HepG2 (cell line): ENCODE data around the gene PML. TPM values are rescaled to one million over a fixed set of nuclear protein-coding genes. Genes with fewer than 3 reads are reported as not detected.

Experiments used
- ATAC-seq: fragments of 200-7000 bp; cut with Tn5 transposase; 3 replicates; pipeline ENCODE4 v1.9.1; 2020; ENCODE audit warnings: mild to moderate bottlenecking, moderate library complexity
- BruUV-seq: library from RNA; stranded (reverse); fragments of 400-500 nt; replicated peaks from 2 replicates; lab custom pipeline; 2021; lab: Mats Ljungman, UMichigan
- CTCF ChIA-PET: fragments of 300-600 bp; formaldehyde crosslinking; extraction: SDS; loops from one replicate; lab custom pipeline; 2021; ENCODE audit warnings: low total read pairs, inconsistent platforms, low intra/inter-chr PET ratio; lab: Yijun Ruan, JAX
- POLR2A ChIA-PET: fragments of 350-600 bp; sonication (Branson Sonifier 250); formaldehyde crosslinking; loops from one replicate; lab custom pipeline; 2020; ENCODE audit warnings: antibody characterized with exemption, inconsistent platforms; lab: Yijun Ruan, JAX
- DNase-seq: peaks from one replicate; pipeline ENCODE4 v3.0.0-alpha.2; 2015; ENCODE audit warnings: low spot score
- FAIRE-seq: peaks from 3 replicates; lab custom pipeline; 2011; peaks lifted over from hg19 to GRCh38; lab: Jason Lieb, UNC
- H2AFZ ChIP-seq: one replicate; pipeline ENCODE4 v1.6.1; 2011; ENCODE audit warnings: low read length, inconsistent platforms
- H3K27ac ChIP-seq: fragments of 300-600 bp; 3 replicates; pipeline ENCODE4 v1.8.0; 2011; ENCODE audit warnings: mixed run types, mild to moderate bottlenecking, mixed read lengths, low read length, inconsistent platforms; ENCODE audit not compliant: insufficient read depth; ENCODE audit errors: extremely low read length
- H3K27me3 ChIP-seq, 2 experiments: fragments of 200-600 bp in 1 of 2; 2 replicates in 1 of 2; 3 replicates in 1 of 2; pipeline versions ENCODE4 v1.6.0 to v1.8.0; 2011; ENCODE audit warnings: low read length in 2 of 2, mild to moderate bottlenecking in 2 of 2, moderate library complexity in 2 of 2, inconsistent platforms in 1 of 2; ENCODE audit not compliant: insufficient read depth in 2 of 2, control insufficient read depth in 1 of 2
- H3K36me3 ChIP-seq, 2 experiments: fragments of 200-600 bp in 1 of 2; replicated peaks in 1 of 2; 2 replicates in 1 of 2; 3 replicates in 1 of 2; pipeline versions ENCODE4 v1.5.1 to v1.8.0; 2011; ENCODE audit warnings: low read length in 2 of 2, inconsistent platforms in 1 of 2; ENCODE audit not compliant: insufficient read depth in 2 of 2, control insufficient read depth in 1 of 2
- H3K4me1 ChIP-seq: 2 replicates; pipeline ENCODE4 v1.5.1; 2012; ENCODE audit warnings: low read length, inconsistent platforms; ENCODE audit not compliant: insufficient read depth
- H3K4me2 ChIP-seq: 2 replicates; pipeline ENCODE4 v1.6.0; 2011; ENCODE audit warnings: low read depth, low read length, inconsistent platforms
- H3K4me3 ChIP-seq, 3 experiments: fragments of 200-600 bp in 1 of 3; sonication (generic), shearing (Covaris generic) in 1 of 3; replicated peaks in 1 of 3; 2 replicates each; pipeline ENCODE4 v1.5.1; 2011 to 2016; ENCODE audit warnings: low read length in 3 of 3, inconsistent platforms in 2 of 3, low read depth in 2 of 3, mild to moderate bottlenecking in 2 of 3, control low read depth in 1 of 3, mixed read lengths in 1 of 3; ENCODE audit not compliant: insufficient read depth in 1 of 3
- H3K79me2 ChIP-seq: one replicate; pipeline ENCODE4 v1.6.1; 2011; ENCODE audit warnings: low read length, inconsistent platforms; ENCODE audit not compliant: insufficient read depth
- H3K9ac ChIP-seq: 2 replicates; pipeline ENCODE4 v1.6.0; 2011; ENCODE audit warnings: mild to moderate bottlenecking, low read depth, low read length, inconsistent platforms; ENCODE audit not compliant: insufficient read depth
- H3K9me3 ChIP-seq: 2 replicates; pipeline ENCODE4 v1.5.1; 2012; ENCODE audit warnings: mild to moderate bottlenecking, low read length
- H4K20me1 ChIP-seq: 2 replicates; pipeline ENCODE4 v1.6.0; 2011; ENCODE audit warnings: inconsistent platforms, mild to moderate bottlenecking, low read length, moderate library complexity; ENCODE audit not compliant: insufficient read depth
- BCL6 ChIP-seq: IDR thresholded peaks from 2 replicates; pipeline ENCODE4 v1.6.1; 2016; ENCODE audit warnings: missing genetic modification reagents, missing compliant biosample characterization
- CTCF ChIP-seq: sonication (generic); formaldehyde crosslinking; IDR thresholded peaks from 2 replicates; pipeline ENCODE4 v1.5.0; 2020; ENCODE audit warnings: mild to moderate bottlenecking, missing genetic modification reagents, moderate library complexity
- FOXC1 ChIP-seq: sonication (generic); formaldehyde crosslinking; IDR thresholded peaks from 2 replicates; pipeline ENCODE4 v1.8.0; 2022; ENCODE audit warnings: mild to moderate bottlenecking, missing genetic modification reagents, borderline replicate concordance
- HMG20B ChIP-seq: conservative IDR thresholded peaks from 2 replicates; pipeline ENCODE4 v1.6.1; 2016; ENCODE audit warnings: missing genetic modification reagents, missing compliant biosample characterization
- HNF4G ChIP-seq, 2 experiments: sonication (generic) in 1 of 2; formaldehyde crosslinking in 1 of 2; IDR thresholded peaks; 2 replicates each; pipeline versions ENCODE4 v1.4.0 to v1.6.1; 2011 to 2020; ENCODE audit warnings: borderline replicate concordance in 2 of 2, low read depth in 2 of 2, mild to moderate bottlenecking in 2 of 2, low read length in 1 of 2, missing genetic modification reagents in 1 of 2, moderate library complexity in 1 of 2
- HNRNPL ChIP-seq: fragments of 200-400 bp; formaldehyde crosslinking; IDR thresholded peaks from 2 replicates; pipeline ENCODE4 v1.6.1; 2017; ENCODE audit warnings: mild to moderate bottlenecking, low read depth, low read length
- KAT8 ChIP-seq: IDR thresholded peaks from 2 replicates; pipeline ENCODE4 v1.6.1; 2016; ENCODE audit warnings: missing genetic modification reagents, missing compliant biosample characterization
- MAF1 ChIP-seq: sonication (generic); formaldehyde crosslinking; IDR thresholded peaks from 2 replicates; pipeline ENCODE4 v1.5.0; 2020; ENCODE audit warnings: missing genetic modification reagents, borderline replicate concordance
- TBP ChIP-seq: sonication (generic); formaldehyde crosslinking; IDR thresholded peaks from 2 replicates; pipeline ENCODE4 v1.5.0; 2020; ENCODE audit warnings: missing genetic modification reagents
- YEATS4 ChIP-seq: sonication (generic); formaldehyde crosslinking; IDR thresholded peaks from 2 replicates; pipeline ENCODE4 v1.4.0; 2020; ENCODE audit warnings: missing genetic modification reagents, borderline replicate concordance
- ZFP36L1 ChIP-seq: sonication (generic); formaldehyde crosslinking; IDR thresholded peaks from 2 replicates; pipeline ENCODE4 v1.8.0; 2022; ENCODE audit warnings: mild to moderate bottlenecking, missing genetic modification reagents, moderate library complexity
- ZNF282 ChIP-seq: fragments of 450-650 bp; IDR thresholded peaks from 2 replicates; pipeline ENCODE4 v1.6.1; 2018; ENCODE audit not compliant: partially characterized antibody
- ZNF30 ChIP-seq: sonication (generic); formaldehyde crosslinking; IDR thresholded peaks from 2 replicates; pipeline ENCODE4 v1.5.0; 2020; ENCODE audit warnings: mild to moderate bottlenecking, missing genetic modification reagents
- ZNF460 ChIP-seq: sonication (generic); formaldehyde crosslinking; IDR thresholded peaks from 2 replicates; pipeline ENCODE4 v1.5.1; 2020; ENCODE audit warnings: missing genetic modification reagents, mild to moderate bottlenecking, borderline replicate concordance
- ZNF567 ChIP-seq: sonication (generic); formaldehyde crosslinking; IDR thresholded peaks from 2 replicates; pipeline ENCODE4 v1.8.1; 2023; ENCODE audit warnings: mild to moderate bottlenecking, missing genetic modification reagents, borderline replicate concordance
- ZNF609 ChIP-seq: sonication (generic); formaldehyde crosslinking; IDR thresholded peaks from 2 replicates; pipeline ENCODE4 v1.4.0; 2020; ENCODE audit warnings: mild to moderate bottlenecking, missing genetic modification reagents, borderline replicate concordance
- WGBS: methylation state at CpG from one replicate; pipeline ENCODE4 v1.1.6; 2017; ENCODE audit warnings: low lambda C conversion rate; 5-methylcytosine and 5-hydroxymethylcytosine counted together
- in situ Hi-C: cut with HindIII; loops from 2 replicates; pipeline ENCODE4 v1.10.0; 2017; ENCODE audit warnings: low pct_unique_long_range_greater_than_20kb; ENCODE audit not compliant: extremely low pct_ligation_motif_present
- intact Hi-C: fragments of 100-400 bp; cut with micrococcal nuclease; formaldehyde crosslinking; loops from one replicate; pipeline ENCODE4 v1.10.0; 2022; ENCODE audit not compliant: unreplicated experiment
- polyA plus RNA-seq, 8 experiments: library from polyadenylated mRNA; depleted of rRNA in 3 of 8; stranded (reverse) in 7 of 8; unstranded in 1 of 8; fragments of >200 nt; fragmentation: Illumina TruSeq in 4 of 8; extraction: Trizol in 4 of 8; gene quantifications; 2 replicates each; pipeline versions ENCODE4 v1.2.1 to v1.2.3, GENCODE V29; 2011 to 2016; ENCODE audit warnings: low read depth in 4 of 8, missing spikeins in 1 of 8, mixed read lengths in 1 of 8; ENCODE audit not compliant: insufficient read depth in 1 of 8
- total RNA-seq, 5 experiments: library from RNA; depleted of rRNA; stranded (reverse); fragments of >200 nt; fragmentation: Illumina TruSeq; extraction: Trizol; gene quantifications; 2 replicates each; pipeline ENCODE4 v1.2.3, GENCODE V29; 2016; ENCODE audit warnings: low read depth in 1 of 5

PML gene
- total and polyA plus RNA-seq, 2 of the 13 experiments (the other 11 are each of a cell fraction or from before 2014, with no cell fraction given), result 2.9 to 3.9 TPM

- Histone ChIP-seq H3K27ac (no peak overlapping the region), H3K9me3 (no peaks in the 10 kb centered on the region), H2AFZ (no peak overlapping the region), H3K4me3 (no peak overlapping the region), H3K9ac (no peak overlapping the region), H3K27me3 (no peaks in the 10 kb centered on the region), H3K79me2 (no peaks in the 10 kb centered on the region), H3K36me3 (peaks cover 0 to 16% of the 10 kb centered on the region in 2 experiments; a peak in 2 of 5 replicates), H3K4me2 (no peak overlapping the region), H3K4me1 (peaks cover 16% of the 10 kb centered on the region), H4K20me1 (no peaks in the 10 kb centered on the region)
- no peak for ATAC-seq
- no TSS peak for BruUV-seq
- FAIRE-seq, result no peak
- TF ChIP-seq BCL6 (CRISPR knock-in tag) (no peak), ZNF30 (CRISPR knock-in tag) (no peak), HNRNPL (no peak), HNF4G (IDR thresholded peaks at IDR 0.05; ENCODE audit: borderline replicate concordance, low read depth, low read length) (no peak), HNF4G (CRISPR knock-in tag; IDR thresholded peaks at IDR 0.05; ENCODE audit: borderline replicate concordance, low read depth) (no peak), ZNF282 (no peak), TBP (CRISPR knock-in tag) (no peak), FOXC1 (CRISPR knock-in tag) (no peak), ZNF567 (no peak), ZNF609 (CRISPR knock-in tag) (no peak), ZFP36L1 (CRISPR knock-in tag) (no peak), CTCF (no peak), KAT8 (CRISPR knock-in tag) (no peak), MAF1 (CRISPR knock-in tag) (no peak), YEATS4 (no peak), HMG20B (CRISPR knock-in tag) (no peak), ZNF460 (CRISPR knock-in tag) (no peak)
- intact Hi-C loops, result no loop called here
- in situ Hi-C loops, result no loop called here
- WGBS, result 82% methylated on average over 3 of the region's 3 CpGs
- no peak for DNase-seq
- CTCF ChIA-PET, result no interaction called here
- POLR2A ChIA-PET, result no interaction called here
Measured at GRCh38 chr15:74008901-74009300, 14.4 kb downstream of the PML start.
